ENCODE data around the gene STIM2. TPM values are rescaled to one million over a fixed set of nuclear protein-coding genes. Genes with fewer than 3 reads are reported as not detected.

STIM2 gene
- total RNA-seq, 1 experiment from 2014 or later, result 59.0 TPM

GRCh38 chr4:26937139-26937538, 76.5 kb downstream of the STIM2 start:
- DNase-seq (ENCODE audit: low spot score), result no peak
- Histone ChIP-seq H3K4me3 (ENCODE audit: low read depth, low read length, poor library complexity, severe bottlenecking) (no peak overlapping the region), H3K36me3 (ENCODE audit: insufficient read depth, low read length, poor library complexity, severe bottlenecking) (no peaks in the 10 kb centered on the region), H3K27ac (ENCODE audit: low read depth, low read length, poor library complexity, severe bottlenecking) (no peak overlapping the region), H3K27me3 (replicated peaks; ENCODE audit: insufficient read depth, low read depth, low read length, poor library complexity) (no peaks in the 10 kb centered on the region), H3K4me1 (ENCODE audit: insufficient read depth, low read length, poor library complexity, severe bottlenecking) (peaks cover 15% of the 10 kb centered on the region), H3K9me3 (ENCODE audit: low read depth, low read length, poor library complexity, severe bottlenecking) (no peaks in the 10 kb centered on the region)
- no TSS peak for BruUV-seq (replicated peaks)
- TF ChIP-seq CTCF (conservative IDR thresholded peaks at IDR 0.05; ENCODE audit: low read depth, low read length) (no peak), EZH2 (IDR thresholded peaks at IDR 0.05; ENCODE audit: borderline replicate concordance, low read depth, low read length, poor library complexity, severe bottlenecking) (no peak)
- ChIA-PET POLR2A (ENCODE audit: low non-redundant PET) (no interaction called here), CTCF (no interaction called here)
- intact Hi-C loops (cut with micrococcal nuclease; ENCODE audit: unreplicated experiment), result no loop called here

DNA sequence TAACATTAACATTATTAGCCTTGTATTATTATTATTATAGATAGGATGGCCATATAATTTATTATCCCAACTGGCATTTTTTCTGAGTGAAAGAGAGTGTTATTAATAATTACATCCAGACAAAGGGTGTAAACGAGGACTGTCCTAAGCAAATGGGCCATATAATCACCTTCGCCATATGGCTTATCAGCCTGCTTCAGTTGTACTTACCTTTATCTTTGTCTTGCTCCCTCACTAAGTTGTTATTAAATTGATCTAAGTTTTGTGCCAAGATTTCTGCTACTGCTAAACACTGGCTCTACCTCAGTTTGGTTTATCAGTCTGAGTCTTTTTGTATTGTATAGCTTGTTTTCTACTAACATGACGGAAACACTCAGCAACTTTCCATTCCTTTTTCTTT, 76.9 kb downstream of the STIM2 start:
- DNase-seq (ENCODE audit: low spot score), result no peak
- H3K4me3 ChIP-seq (ENCODE audit: low read depth, low read length, poor library complexity, severe bottlenecking), result no peak overlapping the region
- H3K9me3 ChIP-seq (ENCODE audit: low read depth, low read length, poor library complexity, severe bottlenecking), result no peaks in the 10 kb centered on the region
- H3K27me3 ChIP-seq (replicated peaks; ENCODE audit: insufficient read depth, low read depth, low read length, poor library complexity), result no peaks in the 10 kb centered on the region
- H3K27ac ChIP-seq (ENCODE audit: low read depth, low read length, poor library complexity, severe bottlenecking), result no peak overlapping the region
- no TSS peak for BruUV-seq (replicated peaks)
- TF ChIP-seq EZH2 (IDR thresholded peaks at IDR 0.05; ENCODE audit: borderline replicate concordance, low read depth, low read length, poor library complexity, severe bottlenecking) (no peak), CTCF (conservative IDR thresholded peaks at IDR 0.05; ENCODE audit: low read depth, low read length) (no peak)
- peaks cover 12% of the 10 kb centered on the region for H3K4me1 ChIP-seq (ENCODE audit: insufficient read depth, low read length, poor library complexity, severe bottlenecking)
- CTCF ChIA-PET, result no interaction called here
- POLR2A ChIA-PET (ENCODE audit: low non-redundant PET), result interaction anchor here (0.6 kb wide), 1 partner anchor 20 kb away, joined by 5 read pairs; no protein-coding TSS in a partner anchor
- intact Hi-C loops (cut with micrococcal nuclease; ENCODE audit: unreplicated experiment), result no loop called here
- no peaks in the 10 kb centered on the region for H3K36me3 ChIP-seq (ENCODE audit: insufficient read depth, low read length, poor library complexity, severe bottlenecking)

GRCh38 chr4:26938516-26938915, 77.9 kb downstream of the STIM2 start:
- H3K36me3 ChIP-seq (ENCODE audit: insufficient read depth, low read length, poor library complexity, severe bottlenecking), result no peaks in the 10 kb centered on the region
- no peaks in the 10 kb centered on the region for H3K9me3 ChIP-seq (ENCODE audit: low read depth, low read length, poor library complexity, severe bottlenecking)
- intact Hi-C loops (cut with micrococcal nuclease; ENCODE audit: unreplicated experiment), result no loop called here
- H3K27me3 ChIP-seq (replicated peaks; ENCODE audit: insufficient read depth, low read depth, low read length, poor library complexity), result no peaks in the 10 kb centered on the region
- ChIA-PET POLR2A (ENCODE audit: low non-redundant PET) (no interaction called here), CTCF (no interaction called here)
- peaks cover 12% of the 10 kb centered on the region for H3K4me1 ChIP-seq (ENCODE audit: insufficient read depth, low read length, poor library complexity, severe bottlenecking)
- no peak for DNase-seq (ENCODE audit: low spot score)
- BruUV-seq (replicated peaks), result no TSS peak
- no peak for TF ChIP-seq CTCF (conservative IDR thresholded peaks at IDR 0.05; ENCODE audit: low read depth, low read length)
- TF ChIP-seq EZH2 (IDR thresholded peaks at IDR 0.05; ENCODE audit: borderline replicate concordance, low read depth, low read length, poor library complexity, severe bottlenecking), result no peak
- H3K4me3 ChIP-seq (ENCODE audit: low read depth, low read length, poor library complexity, severe bottlenecking), result no peak overlapping the region
- H3K27ac ChIP-seq (ENCODE audit: low read depth, low read length, poor library complexity, severe bottlenecking), result no peak overlapping the region
